NCI-H2029 treated with DMSO at 0.1 percent for 48 hours (cell line): Measurements from ENCODE around the gene HTR1D.
"Not testable (repeated sequence)": the region's sequence is repeated elsewhere in the genome, so short reads cannot be mapped to it uniquely, and the experiment has no call there.

Experiments
- DNase-seq: peaks from one replicate; lab custom pipeline; 2025; lab: John Stamatoyannopoulos, UW

The HTR1D gene

GRCh38 chr1:23216771-23217420, 406 bp downstream of the HTR1D start:
- no peak for DNase-seq

- DNase-seq: no peak
Measured at GRCh38 chr1:23215751-23216449, 1.4 kb downstream of the HTR1D start.

GRCh38 chr1:23215291-23215690, 2.0 kb downstream of the HTR1D start:
- DNase-seq: no peak

GRCh38 chr1:23214640-23215039, 2.7 kb downstream of the HTR1D start:
- no peak for DNase-seq

- DNase-seq: no peak
Measured at GRCh38 chr1:23211955-23212354, 5.3 kb downstream of the HTR1D start.

GRCh38 chr1:23210963-23211362, 6.3 kb downstream of the HTR1D start:
- no peak for DNase-seq

- DNase-seq: no peak
Measured at GRCh38 chr1:23210351-23210785, 6.9 kb downstream of the HTR1D start.

GRCh38 chr1:23209770-23210169, 7.5 kb downstream of the HTR1D start:
- no peak for DNase-seq

GRCh38 chr1:23208527-23208926, 8.8 kb downstream of the HTR1D start:
- no peak for DNase-seq

- not testable (repeated sequence) for DNase-seq
Measured at GRCh38 chr1:23207733-23208132, 9.6 kb downstream of the HTR1D start.

- no peak for DNase-seq
Measured at GRCh38 chr1:23202263-23202749, 15.0 kb downstream of the HTR1D start.

- no peak for DNase-seq
Measured at GRCh38 chr1:23200883-23201282, 16.4 kb downstream of the HTR1D start.

- no peak for DNase-seq
Measured at GRCh38 chr1:23198373-23198772, 18.9 kb downstream of the HTR1D start.

GRCh38 chr1:23196627-23197328, 20.5 kb downstream of the HTR1D start:
- no peak for DNase-seq

GRCh38 chr1:23194119-23194984, 22.9 kb downstream of the HTR1D start:
- no peak for DNase-seq

- no peak for DNase-seq
Measured at GRCh38 chr1:23193391-23194118, 23.7 kb downstream of the HTR1D start.

- DNase-seq: no peak
Measured at GRCh38 chr1:23191199-23191598, 26.1 kb downstream of the HTR1D start.

- DNase-seq: not testable (repeated sequence)
Measured at GRCh38 chr1:23188936-23189452, 28.3 kb downstream of the HTR1D start.

GRCh38 chr1:23188434-23188884, 28.8 kb downstream of the HTR1D start:
- no peak for DNase-seq

GRCh38 chr1:23187637-23188036, 29.7 kb downstream of the HTR1D start:
- no peak for DNase-seq

- no peak for DNase-seq
Measured at GRCh38 chr1:23185381-23185780, 31.9 kb downstream of the HTR1D start.
